Measurements from ENCODE around the gene CXCL9. TPM values are rescaled to one million over a fixed set of nuclear protein-coding genes. Genes with fewer than 3 reads are reported as not detected.

Gene CXCL9
- total and polyA plus RNA-seq, 11 donors = 0.07 to 372 (median 0.45) TPM; not detected in 1

DNA sequence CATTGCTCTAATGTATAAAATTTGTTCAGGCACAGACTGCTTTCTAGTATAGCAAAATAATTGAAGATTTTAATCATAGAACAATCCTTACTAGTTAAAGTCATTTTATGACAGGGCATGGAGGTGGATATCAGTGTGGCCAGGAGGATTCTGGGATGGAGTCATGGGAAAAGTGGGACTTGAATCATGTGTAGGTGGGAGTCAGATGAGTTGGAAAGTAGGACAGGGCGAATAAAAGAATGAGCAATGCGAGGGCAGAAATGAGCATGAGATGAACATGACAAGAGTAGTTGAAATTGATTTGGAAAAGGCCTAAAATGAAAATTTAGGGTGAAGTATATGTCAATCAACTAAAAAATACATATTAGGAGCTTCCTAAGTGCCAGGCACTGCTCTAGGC, 9.4 kb downstream of the CXCL9 start:
- DNase-seq (no peak), ATAC-seq (no peak)
- no peaks in the 10 kb centered on the region for H3K36me3 ChIP-seq
- WGBS, 4 donors = 82 to 97% (median 89%) methylated on average over 2 of the region's 2 CpGs
- H3K9me3 ChIP-seq = no peaks in the 10 kb centered on the region
- no peak overlapping the region for H3K27ac ChIP-seq
- H3K4me1 ChIP-seq = peaks cover 0 to 16% (median 4%) of the 10 kb centered on the region in 12 donors
- H3K27me3 ChIP-seq = no peaks in the 10 kb centered on the region
- intact Hi-C loops (cut with DNase I) = loop anchor here in 7 of 10 donors (2.0 to 10.0 kb wide), 5 partner anchors 63 to 507 kb away; partner anchors contain the start of gene NUP54 (in 1 of the 7)
- H3K4me3 ChIP-seq = no peak overlapping the region
- no peak for TF ChIP-seq POLR2A (IDR thresholded peaks at IDR 0.05)
- TF ChIP-seq, protein P1, sequence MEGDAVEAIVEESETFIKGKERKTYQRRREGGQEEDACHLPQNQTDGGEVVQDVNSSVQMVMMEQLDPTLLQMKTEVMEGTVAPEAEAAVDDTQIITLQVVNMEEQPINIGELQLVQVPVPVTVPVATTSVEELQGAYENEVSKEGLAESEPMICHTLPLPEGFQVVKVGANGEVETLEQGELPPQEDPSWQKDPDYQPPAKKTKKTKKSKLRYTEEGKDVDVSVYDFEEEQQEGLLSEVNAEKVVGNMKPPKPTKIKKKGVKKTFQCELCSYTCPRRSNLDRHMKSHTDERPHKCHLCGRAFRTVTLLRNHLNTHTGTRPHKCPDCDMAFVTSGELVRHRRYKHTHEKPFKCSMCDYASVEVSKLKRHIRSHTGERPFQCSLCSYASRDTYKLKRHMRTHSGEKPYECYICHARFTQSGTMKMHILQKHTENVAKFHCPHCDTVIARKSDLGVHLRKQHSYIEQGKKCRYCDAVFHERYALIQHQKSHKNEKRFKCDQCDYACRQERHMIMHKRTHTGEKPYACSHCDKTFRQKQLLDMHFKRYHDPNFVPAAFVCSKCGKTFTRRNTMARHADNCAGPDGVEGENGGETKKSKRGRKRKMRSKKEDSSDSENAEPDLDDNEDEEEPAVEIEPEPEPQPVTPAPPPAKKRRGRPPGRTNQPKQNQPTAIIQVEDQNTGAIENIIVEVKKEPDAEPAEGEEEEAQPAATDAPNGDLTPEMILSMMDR (IDR thresholded peaks at IDR 0.05) = no peak

GRCh38 chr4:75997081-75997480, 10.2 kb downstream of the CXCL9 start:
- intact Hi-C loops (cut with DNase I) = loop anchor here in 5 of 10 donors (2.0 to 10.0 kb wide), 4 partner anchors 70 to 508 kb away; partner anchors contain the start of gene NUP54 (in 1 of the 5)

DNA sequence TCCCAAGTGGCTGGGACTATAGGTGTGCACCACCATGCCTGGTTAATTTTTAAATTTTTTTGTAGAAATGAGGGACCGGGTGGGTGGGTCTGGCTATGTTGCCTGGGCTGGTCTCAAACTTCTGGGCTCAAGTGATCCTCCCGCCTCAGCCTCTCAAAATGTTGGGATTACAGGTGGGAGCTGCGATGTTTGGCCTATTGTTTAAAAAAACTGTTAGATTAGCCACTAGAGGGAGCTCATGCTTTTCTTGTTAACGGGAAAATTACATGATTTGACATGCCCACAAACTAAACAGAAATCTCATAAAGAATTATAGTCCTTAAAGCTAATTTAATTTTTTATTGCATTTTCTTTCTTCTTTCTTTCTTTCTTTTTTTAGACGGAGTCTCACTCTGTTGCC, 11.6 kb downstream of the CXCL9 start:
- no peak overlapping the region for H3K4me3 ChIP-seq
- no peaks in the 10 kb centered on the region for H3K9me3 ChIP-seq
- intact Hi-C loops (cut with DNase I) = loop anchor here in 8 of 10 donors (1.0 to 10.0 kb wide), 7 partner anchors 71 to 509 kb away; partner anchors contain the start of gene NUP54 (in 1 of the 8)
- no peaks in the 10 kb centered on the region for H3K36me3 ChIP-seq
- no peak overlapping the region for H3K27ac ChIP-seq
- H3K27me3 ChIP-seq = no peaks in the 10 kb centered on the region
- DNase-seq = no peak
- H3K4me1 ChIP-seq = peaks cover 0 to 6% (median 0%) of the 10 kb centered on the region in 12 donors
- no peak for ATAC-seq
- TF ChIP-seq POLR2A (IDR thresholded peaks at IDR 0.05) = no peak
- TF ChIP-seq, protein P1 (IDR thresholded peaks at IDR 0.05) = peak; percentile 55 to 85 (median 72)
- WGBS, 4 donors = 5 to 13% (median 6%) methylated on average over 5 of the region's 5 CpGs

More at GRCh38 chr4:75997081-75997480, 10.2 kb downstream of the CXCL9 start:
- no peak for DNase-seq
- Histone ChIP-seq H3K4me3 (no peak overlapping the region), H3K4me1 (peaks cover 0 to 8% (median 0%) of the 10 kb centered on the region in 12 donors), H3K9me3 (no peaks in the 10 kb centered on the region), H3K27ac (no peak overlapping the region), H3K27me3 (no peaks in the 10 kb centered on the region), H3K36me3 (no peaks in the 10 kb centered on the region)
- TF ChIP-seq, protein P1 (IDR thresholded peaks at IDR 0.05) = no peak
- no peak for TF ChIP-seq POLR2A (IDR thresholded peaks at IDR 0.05)
- WGBS, 4 donors = 74 to 82% (median 76%) methylated on average over 1 of the region's 1 CpG
- ATAC-seq = no peak

DNA sequence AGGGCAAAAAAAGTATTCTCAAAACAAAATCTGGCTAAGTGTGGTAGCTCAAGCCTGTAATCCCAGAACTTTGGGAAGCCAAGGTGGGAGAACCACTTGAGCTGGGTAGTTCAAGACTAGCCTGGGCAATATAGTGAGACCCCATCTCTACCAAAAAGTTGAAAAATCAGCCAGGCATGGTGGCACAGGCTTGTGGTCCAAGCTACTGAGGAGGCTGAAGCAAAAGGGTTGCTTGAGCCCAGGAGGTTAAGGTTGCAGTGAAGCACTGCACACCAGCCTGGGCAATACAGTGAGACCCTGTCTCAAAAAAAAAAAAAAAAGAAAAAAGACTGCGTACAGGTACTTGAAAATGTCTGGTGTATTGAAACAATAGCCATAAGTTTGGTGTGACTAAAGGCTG, 14.8 kb downstream of the CXCL9 start:
- Histone ChIP-seq H3K4me3 (no peak overlapping the region), H3K36me3 (no peaks in the 10 kb centered on the region), H3K9me3 (no peaks in the 10 kb centered on the region), H3K27ac (no peak overlapping the region), H3K27me3 (no peaks in the 10 kb centered on the region), H3K4me1 (peaks cover 0 to 29% (median 18%) of the 10 kb centered on the region in 12 donors)
- ATAC-seq (no peak), DNase-seq (no peak)
- WGBS, 4 donors = 87 to 91% (median 88%) methylated on average over 1 of the region's 1 CpG
- TF ChIP-seq POLR2A (IDR thresholded peaks at IDR 0.05) = no peak
- TF ChIP-seq, protein P1 (IDR thresholded peaks at IDR 0.05) = no peak
- intact Hi-C loops (cut with DNase I) = loop anchor here in 4 of 10 donors (5.0 to 10.0 kb wide), 4 partner anchors 95 to 512 kb away; partner anchors contain the start of gene NUP54 (in 2 of the 4)

Data from heart left ventricle (tissue), 16 donors.